NCI-H345 treated with DMSO at 0.1 percent for 48 hours (cell line): ENCODE results near the gene MMP19.

ENCODE experiments used
- DNase-seq: peaks from one replicate; lab custom pipeline; 2025; ENCODE audit not compliant: unreplicated experiment; lab: John Stamatoyannopoulos, UW

Gene MMP19

DNA sequence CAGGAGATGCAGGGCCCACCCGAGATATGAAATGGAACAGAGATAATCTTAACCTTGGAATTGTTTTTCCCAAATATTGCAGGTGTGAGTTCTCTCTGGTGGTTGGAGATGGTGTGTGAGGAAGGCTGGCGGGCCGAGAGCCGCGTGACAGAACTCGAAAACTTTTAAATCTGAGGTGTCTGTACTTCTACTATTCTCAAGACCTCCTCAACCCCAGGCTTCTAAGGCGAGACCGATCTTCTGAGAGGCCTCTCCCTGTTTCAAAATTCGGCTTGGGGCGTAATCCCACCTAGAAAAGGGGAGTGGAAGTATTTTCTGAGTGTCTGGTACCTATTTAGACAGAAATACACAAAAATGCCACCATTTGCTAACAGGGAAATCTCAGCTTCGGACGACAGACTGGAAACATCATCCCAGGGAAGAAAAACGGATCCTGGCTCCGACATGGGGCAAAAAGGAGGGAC is 25.8 kb downstream of the MMP19 start:
- no peak for DNase-seq

DNA sequence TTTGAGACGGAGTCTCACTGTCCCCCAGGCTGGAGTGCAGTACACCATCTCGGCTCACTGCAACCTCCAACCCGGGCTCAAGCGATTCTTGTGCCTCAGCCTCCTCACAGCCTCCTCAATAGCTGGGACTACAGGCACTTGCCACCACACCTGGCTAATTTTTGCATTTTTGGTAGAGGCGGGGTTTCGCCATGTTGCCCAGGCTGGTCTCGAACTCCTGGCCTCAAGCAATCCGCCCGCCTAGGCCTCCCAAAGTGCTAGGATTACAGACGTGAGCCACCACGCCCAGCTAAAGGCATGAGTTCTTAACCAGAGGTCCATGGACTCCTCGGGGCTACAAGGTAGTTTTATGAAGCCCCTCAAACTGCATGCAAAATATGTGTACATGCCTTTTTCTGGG is 27.3 kb downstream of the MMP19 start:
- no peak for DNase-seq

DNA sequence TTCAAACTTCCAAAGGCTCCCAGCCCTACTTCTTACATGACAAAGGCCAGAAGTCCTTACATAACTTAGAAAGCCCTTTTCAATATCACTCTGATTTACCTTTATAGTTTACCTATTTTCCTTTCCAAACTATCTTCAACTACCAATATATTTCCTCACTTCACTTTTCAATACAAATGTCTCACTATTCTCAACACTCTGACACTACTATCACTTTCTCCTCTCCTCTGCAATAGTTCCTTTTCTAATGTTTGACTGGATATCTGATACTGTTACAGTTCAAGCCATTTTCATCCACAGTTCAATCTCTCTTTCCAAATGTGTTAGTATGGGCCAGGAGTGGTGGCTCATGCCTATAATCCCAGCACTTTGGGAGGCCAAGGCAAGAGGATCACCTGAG is 28.5 kb downstream of the MMP19 start:
- DNase-seq, result no peak

DNA sequence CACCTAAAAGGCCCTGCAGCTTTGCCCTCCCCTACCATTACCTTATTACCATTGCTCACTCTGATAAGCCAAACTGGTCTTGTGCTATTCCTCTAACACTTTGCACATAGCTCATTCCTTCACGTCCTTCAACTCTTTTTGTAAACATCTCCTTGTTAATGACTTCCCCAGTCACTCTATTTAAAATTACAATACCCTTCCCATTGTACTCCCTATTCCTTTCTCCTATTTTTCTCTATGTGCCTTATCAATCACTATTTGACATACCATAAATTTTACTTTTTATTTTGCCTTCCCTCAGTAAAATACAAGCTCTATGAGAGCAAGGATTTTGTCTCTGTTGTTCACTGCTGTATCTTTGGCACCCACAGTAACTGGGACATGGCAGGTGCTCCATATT is 30.6 kb downstream of the MMP19 start:
- no peak for DNase-seq

DNA sequence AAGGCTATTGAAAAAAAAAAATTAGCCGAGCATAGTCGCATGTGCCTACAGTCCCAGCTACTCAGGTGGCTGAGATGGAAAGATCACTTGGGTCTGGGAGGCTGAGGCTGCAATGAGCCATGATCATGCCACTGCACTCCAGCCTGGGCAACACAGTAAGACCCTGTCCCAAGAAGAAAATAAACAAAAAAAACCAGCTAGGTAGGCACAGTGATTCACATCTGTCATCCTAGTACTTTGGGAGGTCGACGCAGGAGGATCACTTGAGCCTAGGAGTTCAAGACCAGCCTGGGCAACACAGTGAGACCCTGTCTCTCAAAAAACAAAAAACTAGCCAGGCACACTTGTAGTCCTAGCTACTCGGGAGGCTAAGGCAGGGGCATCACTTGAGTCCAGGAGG is 33.5 kb downstream of the MMP19 start:
- DNase-seq, result no peak

DNA sequence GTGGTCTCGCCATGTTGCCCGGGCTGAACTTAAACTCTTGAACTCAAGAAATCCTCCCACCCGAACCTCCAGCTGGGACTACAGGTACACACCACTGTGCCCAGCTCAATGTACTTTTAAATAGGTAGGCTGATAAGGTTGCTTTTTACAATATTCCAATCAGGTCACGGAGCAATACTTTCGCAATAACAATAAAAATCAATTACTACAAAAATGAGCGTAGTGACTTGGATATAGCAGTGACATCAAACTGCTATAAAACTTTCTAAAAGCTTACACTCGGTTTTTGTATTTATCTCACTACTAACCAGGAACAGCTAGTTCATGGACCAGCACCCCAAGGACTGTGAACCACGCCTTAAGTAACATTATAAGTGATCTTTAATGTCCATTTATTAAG is 35.8 kb downstream of the MMP19 start:
- DNase-seq, result no peak

DNA sequence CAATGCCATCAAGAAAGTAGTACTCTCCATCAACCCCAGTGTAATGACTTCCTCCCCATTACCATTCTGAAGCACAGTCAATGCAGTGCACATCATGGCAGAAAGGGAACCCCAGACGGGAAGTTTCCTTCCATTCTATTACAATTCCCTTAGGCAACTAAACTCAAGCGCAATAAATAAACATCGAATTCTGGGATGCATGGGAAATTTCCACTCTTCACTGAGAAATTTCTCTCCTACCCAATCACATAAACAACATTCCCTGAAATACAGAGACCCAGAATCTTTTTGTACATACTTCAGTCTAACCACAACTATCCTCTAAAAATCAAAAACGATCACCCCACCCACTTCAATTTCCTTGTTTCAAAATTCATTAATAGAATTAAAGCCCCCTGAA is 45.2 kb downstream of the MMP19 start:
- DNase-seq, result no peak

DNA sequence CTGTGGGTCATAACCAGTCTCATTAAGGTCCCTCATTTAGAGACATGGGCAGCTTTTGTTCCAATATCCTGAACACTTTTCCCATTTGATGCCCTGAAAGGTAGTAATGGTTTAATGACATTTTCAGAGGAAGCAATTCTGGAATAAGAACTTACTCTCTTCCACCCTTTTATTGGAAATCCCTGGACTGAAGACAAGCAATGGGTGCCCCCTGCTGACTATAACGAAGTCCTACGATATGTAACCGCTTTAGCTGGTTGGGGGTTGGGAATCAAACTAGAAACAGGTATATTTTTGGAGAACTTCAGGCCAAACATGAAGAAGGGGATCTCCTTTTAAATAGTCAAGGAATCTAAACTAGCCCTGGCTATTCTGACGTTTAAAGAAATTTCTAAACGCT is 45.7 kb downstream of the MMP19 start:
- DNase-seq, result no peak

DNA sequence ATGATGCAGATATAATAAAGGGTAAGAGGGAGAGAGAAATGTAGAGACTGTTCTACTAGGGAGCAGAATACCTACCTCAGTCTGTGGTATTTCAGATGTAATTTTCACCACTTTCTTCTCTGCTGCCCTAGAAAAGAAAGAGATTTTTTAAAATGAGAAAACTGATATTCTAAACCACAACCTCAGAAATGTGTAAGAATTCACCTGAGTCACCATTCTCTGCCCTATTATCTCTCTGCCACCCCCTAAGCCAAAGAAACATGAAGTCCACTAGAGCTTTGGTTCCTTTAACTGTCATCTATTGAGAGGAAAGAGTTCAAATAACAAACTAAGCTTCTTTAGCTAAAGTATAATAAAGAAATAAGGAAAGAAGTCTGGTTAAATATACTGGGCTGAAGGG is 46.8 kb downstream of the MMP19 start:
- DNase-seq, result no peak

DNA sequence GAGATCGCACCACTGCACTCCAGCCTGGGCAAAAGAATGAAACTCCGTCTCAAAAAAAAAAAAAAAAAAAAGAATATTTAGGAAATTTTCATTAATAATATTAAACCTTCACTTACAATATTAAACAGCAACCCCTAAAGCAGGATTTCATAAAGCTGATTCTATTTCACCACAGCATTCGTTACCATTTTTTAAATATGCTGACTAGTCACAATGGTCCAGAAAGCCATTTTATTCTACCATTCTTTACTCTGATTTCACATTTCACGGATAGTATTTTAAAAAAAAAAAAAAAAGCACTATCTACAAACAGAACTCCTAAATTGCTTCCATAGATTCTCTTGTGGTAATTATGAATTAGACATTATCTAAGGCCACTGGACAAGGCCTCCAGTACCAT is 52.8 kb downstream of the MMP19 start:
- DNase-seq, result no peak

DNA sequence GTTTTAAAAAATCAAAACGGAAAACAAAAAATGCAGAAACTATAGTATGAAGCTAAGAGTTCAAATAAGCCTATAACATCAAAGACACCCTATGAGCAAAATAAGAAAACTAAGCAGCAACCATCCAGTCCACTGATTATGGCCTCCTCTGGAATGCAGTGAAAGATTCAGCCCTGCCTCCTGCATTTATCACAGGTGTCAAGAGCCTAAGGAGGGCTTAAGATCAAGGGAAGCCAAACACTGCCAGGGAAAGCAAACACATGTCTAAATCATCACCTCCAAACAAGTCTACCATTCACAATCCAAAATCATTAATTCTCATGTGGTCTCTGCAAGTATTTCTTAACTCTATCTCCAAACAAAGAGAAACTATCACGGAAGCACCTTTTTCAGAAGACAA is 53.6 kb downstream of the MMP19 start:
- DNase-seq, result no peak

DNA sequence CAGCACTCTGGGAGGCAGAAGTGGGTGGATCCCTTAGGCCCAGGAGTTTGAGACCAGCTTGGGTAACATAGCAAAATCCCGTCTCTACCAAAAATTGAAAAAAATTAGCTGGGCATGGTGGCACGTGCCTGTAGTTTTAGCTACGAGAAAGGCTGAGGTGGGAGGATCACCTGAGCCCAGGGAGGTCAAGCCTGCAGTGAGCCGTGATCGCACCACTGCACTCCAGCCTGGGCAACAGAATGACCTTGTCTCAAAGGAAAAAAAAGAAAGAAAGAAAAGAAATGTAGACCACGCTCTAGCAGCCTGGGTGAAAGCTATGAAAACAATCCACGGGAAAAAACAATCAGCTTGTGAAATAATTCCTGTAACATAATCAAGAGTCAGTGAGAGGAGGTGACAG is 54.2 kb downstream of the MMP19 start:
- no peak for DNase-seq
